K562 (cell line): ENCODE results near the gene SH3BGRL2. TPM values are rescaled to one million over a fixed set of nuclear protein-coding genes. Genes with fewer than 3 reads are reported as not detected.

Source experiments
- ATAC-seq: fragments of 200-7000 bp; cut with Tn5 transposase; 3 replicates; pipeline ENCODE4 v1.9.1; 2020; ENCODE audit warnings: moderate library complexity
- BruUV-seq: library from RNA; stranded (reverse); fragments of 400-500 nt; replicated peaks from 2 replicates; lab custom pipeline; 2021; lab: Mats Ljungman, UMichigan
- CTCF ChIA-PET: fragments of 300-600 bp; formaldehyde crosslinking; extraction: SDS; loops from one replicate; lab custom pipeline; 2021; ENCODE audit warnings: low intra/inter-chr PET ratio; lab: Yijun Ruan, JAX
- POLR2A ChIA-PET: fragments of 300-600, 350-650 bp; sonication (Branson Sonifier 250); formaldehyde crosslinking; extraction: SDS; loops from one replicate; lab custom pipeline; 2021; ENCODE audit warnings: antibody characterized with exemption, inconsistent platforms; lab: Yijun Ruan, JAX
- DNase-seq, 4 experiments: peaks; one replicate each; pipeline versions ENCODE4 v3.0.0 to v3.0.0-alpha.2; 2011 to 2018; ENCODE audit warnings: low spot score in 3 of 4, mixed read lengths in 3 of 4; ENCODE audit errors: extremely low read depth in 1 of 4
- FAIRE-seq: peaks from 2 replicates; lab custom pipeline; 2011; peaks lifted over from hg19 to GRCh38; lab: Jason Lieb, UNC
- H2AFZ ChIP-seq: 2 replicates; pipeline ENCODE4 v1.6.0; 2011; ENCODE audit warnings: low read depth, low read length, control low read depth, inconsistent platforms
- H3K27ac ChIP-seq: fragments of 200-600 bp; 3 replicates; pipeline ENCODE4 v1.8.0; 2011; ENCODE audit warnings: low read depth, mild to moderate bottlenecking, control low read depth, inconsistent platforms, low read length, moderate library complexity, mixed read lengths; ENCODE audit errors: extremely low read depth
- H3K27me3 ChIP-seq, 2 experiments: fragments of 300-600 bp in 1 of 2; 2 replicates in 1 of 2; 3 replicates in 1 of 2; pipeline versions ENCODE4 v1.6.0 to v1.8.0; 2011; ENCODE audit warnings: inconsistent platforms in 2 of 2, low read length in 2 of 2, mild to moderate bottlenecking in 1 of 2, mixed read lengths in 1 of 2, moderate library complexity in 1 of 2; ENCODE audit not compliant: control insufficient read depth in 2 of 2, insufficient read depth in 2 of 2
- H3K36me3 ChIP-seq: fragments of 300-600 bp; 3 replicates; pipeline ENCODE4 v1.8.0; 2011; ENCODE audit warnings: mild to moderate bottlenecking, low read length, inconsistent platforms; ENCODE audit not compliant: control insufficient read depth, insufficient read depth
- H3K4me1 ChIP-seq, 2 experiments: fragments of 200-600 bp in 1 of 2; replicated peaks in 1 of 2; 2 replicates in 1 of 2; 3 replicates in 1 of 2; pipeline versions ENCODE4 v1.5.1 to v1.8.0; 2011; ENCODE audit warnings: inconsistent platforms in 2 of 2, low read length in 2 of 2, mild to moderate bottlenecking in 1 of 2, mixed read lengths in 1 of 2, moderate library complexity in 1 of 2; ENCODE audit not compliant: control insufficient read depth in 2 of 2, insufficient read depth in 2 of 2
- H3K4me2 ChIP-seq: 2 replicates; pipeline ENCODE4 v1.6.1; 2011; ENCODE audit warnings: low read length, control low read depth, inconsistent platforms, mixed read lengths; ENCODE audit not compliant: insufficient read depth
- H3K4me3 ChIP-seq: fragments of 200-600 bp; sonication (generic), shearing (Covaris generic); 2 replicates; pipeline ENCODE4 v1.5.1; 2016; ENCODE audit warnings: control low read depth, inconsistent platforms
- H3K79me2 ChIP-seq: fragments of 200-600 bp; 3 replicates; pipeline ENCODE4 v1.8.0; 2011; ENCODE audit warnings: low read length, inconsistent platforms; ENCODE audit not compliant: control insufficient read depth, insufficient read depth
- H3K9ac ChIP-seq, 2 experiments: 2 replicates each; pipeline versions ENCODE4 v1.6.0 to v1.6.1; 2011; ENCODE audit warnings: low read depth in 2 of 2, low read length in 2 of 2, control low read depth in 1 of 2, inconsistent platforms in 1 of 2, mild to moderate bottlenecking in 1 of 2, mixed read lengths in 1 of 2; ENCODE audit not compliant: insufficient read depth in 1 of 2
- H3K9me1 ChIP-seq: one replicate; pipeline ENCODE4 v1.6.0; 2011; ENCODE audit warnings: inconsistent platforms, mild to moderate bottlenecking, low read length, moderate library complexity; ENCODE audit not compliant: control insufficient read depth, insufficient read depth
- H3K9me3 ChIP-seq: replicated peaks from 2 replicates; pipeline ENCODE4 v1.5.1; 2011; ENCODE audit warnings: low read depth, low read length, inconsistent platforms; ENCODE audit not compliant: control insufficient read depth, insufficient read depth
- H4K20me1 ChIP-seq: replicated peaks from 2 replicates; pipeline ENCODE4 v1.6.1; 2011; ENCODE audit warnings: low read length, inconsistent platforms, mixed read lengths; ENCODE audit not compliant: control insufficient read depth, insufficient read depth
- EWSR1 ChIP-seq: fragments of 450-650 bp; IDR thresholded peaks from 2 replicates; pipeline ENCODE4 v1.6.1; 2018; ENCODE audit warnings: borderline replicate concordance, mild to moderate bottlenecking, low read depth, moderate library complexity; ENCODE audit not compliant: partially characterized antibody
- GTF2A2 ChIP-seq: IDR thresholded peaks from 2 replicates; pipeline ENCODE4 v1.6.1; 2016; ENCODE audit warnings: mild to moderate bottlenecking, missing genetic modification characterization, missing compliant biosample characterization
- NR2C2 ChIP-seq, 2 experiments: fragments of 200-800 bp in 1 of 2; sonication (Bioruptor generic) in 1 of 2; sonication (generic) in 1 of 2; formaldehyde crosslinking in 1 of 2; IDR thresholded peaks; 2 replicates each; pipeline versions ENCODE4 v1.6.1 to v1.8.0; 2016 to 2022; ENCODE audit warnings: mild to moderate bottlenecking in 1 of 2, missing compliant biosample characterization in 1 of 2, missing genetic modification characterization in 1 of 2, missing genetic modification reagents in 1 of 2
- SNAPC5 ChIP-seq: fragments of 250-450 bp; sonication (Bioruptor Pico); IDR thresholded peaks from 2 replicates; pipeline ENCODE4 v1.8.0; 2021; ENCODE audit warnings: moderate library complexity, mild to moderate bottlenecking, inconsistent platforms
- ZNF124 ChIP-seq: sonication (generic); formaldehyde crosslinking; IDR thresholded peaks from 2 replicates; pipeline ENCODE4 v1.8.1; 2022; ENCODE audit warnings: missing genetic modification reagents
- WGBS: fragments of 100-300 bp; shearing (Covaris generic); methylation state at CpG from one replicate; pipeline ENCODE4 v1.1.6; 2016; ENCODE audit warnings: low coverage, mixed read lengths; ENCODE audit not compliant: insufficient coverage; ENCODE audit errors: missing lambda C conversion rate; 5-methylcytosine and 5-hydroxymethylcytosine counted together
- in situ Hi-C: fragments of 300-500 bp; cut with MboI; formaldehyde crosslinking; loops from 4 replicates; pipeline ENCODE4 v1.15.0; 2018; ENCODE audit warnings: inconsistent platforms, mixed read lengths
- intact Hi-C: fragments of 100-400 bp; cut with micrococcal nuclease; formaldehyde crosslinking; loops from 2 replicates; pipeline ENCODE4 v1.14.2; 2022
- polyA plus RNA-seq, 8 experiments: library from polyadenylated mRNA; depleted of rRNA in 4 of 8; stranded (reverse) in 5 of 8; unstranded in 3 of 8; fragments of >200 nt; fragmentation: Nextera tagmentation in 2 of 8; fragmentation: Illumina TruSeq in 1 of 8; extraction: Ambion mirVana in 2 of 8; extraction: Trizol in 1 of 8; gene quantifications; 2 replicates each; pipeline versions ENCODE4 v1.2.1 to v1.2.3, GENCODE V29; 2011 to 2014; ENCODE audit warnings: inconsistent platforms in 1 of 8, missing spikeins in 1 of 8
- total RNA-seq, 7 experiments: library from RNA; depleted of rRNA in 6 of 7; stranded (reverse); fragments of >200 nt in 6 of 7; fragmentation: Illumina TruSeq in 2 of 7; extraction: Trizol in 2 of 7; gene quantifications; 2 replicates each; pipeline versions ENCODE4 v1.2.1 to v1.2.3, GENCODE V29; 2011 to 2021; ENCODE audit warnings: low replicate concordance in 1 of 7
- TF ChIP-seq, protein P1 (sequence below): fragments of 250-450 bp; sonication (Bioruptor Pico); IDR thresholded peaks from 2 replicates; pipeline ENCODE4 v1.5.1; 2021; ENCODE audit warnings: mild to moderate bottlenecking
- TF ChIP-seq, protein P2 (sequence below): fragments of 250-450 bp; sonication (Bioruptor Pico); IDR thresholded peaks from 2 replicates; pipeline ENCODE4 v1.5.0; 2022; ENCODE audit warnings: mild to moderate bottlenecking

SH3BGRL2 gene
- total and polyA plus RNA-seq, 9 of the 15 experiments (the other 6 are each of a cell fraction or from before 2014, with no cell fraction given) = 4.4 to 12.1 (median 7.3) TPM

DNA sequence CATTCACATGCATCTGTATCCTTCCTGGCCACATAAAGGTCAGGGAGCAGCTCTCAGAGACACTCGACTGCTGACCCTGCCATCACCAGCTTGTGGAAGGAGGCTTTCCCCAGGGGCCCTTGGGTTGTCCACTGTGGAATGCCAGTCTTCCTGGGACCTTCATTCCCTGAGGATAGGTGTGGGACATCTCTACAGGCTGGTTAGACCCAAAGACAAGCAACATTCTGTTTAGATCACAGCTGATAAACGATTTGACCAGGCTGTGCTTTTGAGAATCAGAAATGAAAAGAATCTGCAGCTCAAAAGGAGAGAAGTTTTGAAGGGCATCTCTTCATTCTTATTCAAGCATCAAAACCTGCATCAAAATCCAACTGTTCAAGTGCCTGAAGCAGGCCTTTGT is 18.2 kb upstream of the SH3BGRL2 start (continued):
- TF ChIP-seq NR2C2 (CRISPR knock-in tag; IDR thresholded peaks at IDR 0.05) = no peak
- TF ChIP-seq NR2C2 (tag; IDR thresholded peaks at IDR 0.05) = no peak
- no peak for TF ChIP-seq ZNF124
- TF ChIP-seq, protein P1, sequence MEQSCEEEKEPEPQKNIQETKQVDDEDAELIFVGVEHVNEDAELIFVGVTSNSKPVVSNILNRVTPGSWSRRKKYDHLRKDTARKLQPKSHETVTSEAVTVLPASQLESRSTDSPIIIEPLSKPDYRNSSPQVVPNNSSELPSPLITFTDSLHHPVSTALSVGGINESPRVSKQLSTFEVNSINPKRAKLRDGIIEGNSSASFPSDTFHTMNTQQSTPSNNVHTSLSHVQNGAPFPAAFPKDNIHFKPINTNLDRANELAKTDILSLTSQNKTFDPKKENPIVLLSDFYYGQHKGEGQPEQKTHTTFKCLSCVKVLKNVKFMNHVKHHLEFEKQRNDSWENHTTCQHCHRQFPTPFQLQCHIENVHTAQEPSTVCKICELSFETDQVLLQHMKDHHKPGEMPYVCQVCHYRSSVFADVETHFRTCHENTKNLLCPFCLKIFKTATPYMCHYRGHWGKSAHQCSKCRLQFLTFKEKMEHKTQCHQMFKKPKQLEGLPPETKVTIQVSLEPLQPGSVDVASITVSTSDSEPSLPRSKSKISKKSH (CRISPR knock-in tag) = no peak
- TF ChIP-seq SNAPC5 (CRISPR knock-in tag) = no peak
- TF ChIP-seq, all 486 proteins: peak for 0

- FAIRE-seq (no peak), DNase-seq (no peak), ATAC-seq (peak; percentile 59)
- Histone ChIP-seq H3K4me3 (no peak overlapping the region), H3K4me2 (no peak overlapping the region), H3K79me2 (no peaks in the 10 kb centered on the region), H3K4me1 (peaks cover 0 to 32% of the 10 kb centered on the region in 2 experiments; a peak in 3 of 5 replicates), H3K36me3 (no peaks in the 10 kb centered on the region), H3K27me3 (no peaks in the 10 kb centered on the region), H3K9me1 (no peaks in the 10 kb centered on the region), H3K9ac (peak overlapping the region in 1 of 2 experiments; percentile 43; a peak in 1 of 4 replicates), H2AFZ (peak overlapping the region; percentile 83), H4K20me1 (no peaks in the 10 kb centered on the region), H3K27ac (peak overlapping the region; percentile 62; the same call in 2 of the 3 replicates), H3K9me3 (no peaks in the 10 kb centered on the region)
- POLR2A ChIA-PET = no interaction called here
- BruUV-seq = no TSS peak
- intact Hi-C loops (no loop called here), in situ Hi-C loops (no loop called here)
- 59% methylated on average over 6 of the region's 6 CpGs for WGBS
- CTCF ChIA-PET = no interaction called here
- TF ChIP-seq, protein P2, sequence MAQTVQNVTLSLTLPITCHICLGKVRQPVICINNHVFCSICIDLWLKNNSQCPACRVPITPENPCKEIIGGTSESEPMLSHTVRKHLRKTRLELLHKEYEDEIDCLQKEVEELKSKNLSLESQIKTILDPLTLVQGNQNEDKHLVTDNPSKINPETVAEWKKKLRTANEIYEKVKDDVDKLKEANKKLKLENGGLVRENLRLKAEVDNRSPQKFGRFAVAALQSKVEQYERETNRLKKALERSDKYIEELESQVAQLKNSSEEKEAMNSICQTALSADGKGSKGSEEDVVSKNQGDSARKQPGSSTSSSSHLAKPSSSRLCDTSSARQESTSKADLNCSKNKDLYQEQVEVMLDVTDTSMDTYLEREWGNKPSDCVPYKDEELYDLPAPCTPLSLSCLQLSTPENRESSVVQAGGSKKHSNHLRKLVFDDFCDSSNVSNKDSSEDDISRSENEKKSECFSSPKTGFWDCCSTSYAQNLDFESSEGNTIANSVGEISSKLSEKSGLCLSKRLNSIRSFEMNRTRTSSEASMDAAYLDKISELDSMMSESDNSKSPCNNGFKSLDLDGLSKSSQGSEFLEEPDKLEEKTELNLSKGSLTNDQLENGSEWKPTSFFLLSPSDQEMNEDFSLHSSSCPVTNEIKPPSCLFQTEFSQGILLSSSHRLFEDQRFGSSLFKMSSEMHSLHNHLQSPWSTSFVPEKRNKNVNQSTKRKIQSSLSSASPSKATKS (CRISPR knock-in tag) = no peak
- no peak for TF ChIP-seq EWSR1
- 0 out of 2 replicates have a peak, but pooled peaks have one; percentile 17 for TF ChIP-seq GTF2A2 (tag)
These were observed 17.2 kb upstream of the SH3BGRL2 start for GRCh38 chr6:79613912-79614311.
